Measurements from ENCODE around the gene ZNF605. TPM values are rescaled to one million over a fixed set of nuclear protein-coding genes. Genes with fewer than 3 reads are reported as not detected.

Gene ZNF605
- total and polyA plus RNA-seq, 2 of the 4 experiments (the other 2 are of a cell fraction), result 3.6 to 9.9 TPM

DNA sequence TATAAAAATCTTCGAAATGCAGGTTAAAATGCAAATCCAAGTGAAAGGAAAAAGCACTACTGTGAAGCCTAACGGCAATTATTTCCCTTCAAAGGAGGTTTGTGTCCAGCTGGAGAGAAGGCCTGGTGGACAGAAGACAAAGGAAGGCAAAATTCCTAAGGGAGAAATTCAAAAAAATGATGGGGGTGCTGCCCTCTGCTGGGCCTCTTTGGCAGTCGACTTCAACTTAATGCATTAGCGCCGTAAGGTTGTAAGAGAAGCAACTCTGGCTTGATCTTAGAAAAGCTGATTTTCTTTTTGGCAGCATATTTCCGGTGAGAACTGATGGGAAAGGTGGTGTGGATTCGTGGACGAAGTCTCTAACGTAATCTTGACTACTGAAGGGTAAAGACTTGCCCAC is 34.4 kb downstream of the ZNF605 start:
- H4K5ac ChIP-seq (ENCODE audit: low read depth, low read length), result no peak overlapping the region
- no peaks in the 10 kb centered on the region for H3K79me1 ChIP-seq (ENCODE audit: low read depth in 1 of 2, low read length in 2 of 2)
- H2BK15ac ChIP-seq (ENCODE audit: low read depth, low read length), result no peak overlapping the region
- dilution Hi-C loops (cut with HindIII; ENCODE audit: low sequenced_read_pairs, unreplicated experiment), result no loop called here
- H3K9me1 ChIP-seq (ENCODE audit: insufficient read depth, low read length), result no peaks in the 10 kb centered on the region
- no peak overlapping the region for H2AK5ac ChIP-seq (ENCODE audit: low read depth, low read length)
- intact Hi-C loops (cut with micrococcal nuclease), result no loop called here
- no peaks in the 10 kb centered on the region for H4K20me1 ChIP-seq (ENCODE audit: insufficient read depth, low read length)
- H3K23ac ChIP-seq (ENCODE audit: low read depth, low read length), result no peak overlapping the region
- no peak overlapping the region for H2AK9ac ChIP-seq (replicated peaks; ENCODE audit: low read depth, low read length, poor library complexity)
- no peak overlapping the region for H2BK20ac ChIP-seq (ENCODE audit: low read depth, low read length)
- in situ Hi-C loops (cut with MboI; ENCODE audit: low sequenced_read_pairs), result no loop called here
- TF ChIP-seq RAD21 (IDR thresholded peaks at IDR 0.05; ENCODE audit: low read length) (no peak), SMC3 (IDR thresholded peaks at IDR 0.05; ENCODE audit: low read depth, low read length) (no peak), CHD1 (IDR thresholded peaks at IDR 0.05; ENCODE audit: low read depth, low read length) (no peak), POLR2A (IDR thresholded peaks at IDR 0.05; ENCODE audit: low read depth, low read length) (no peak), MAZ (IDR thresholded peaks at IDR 0.05; ENCODE audit: borderline replicate concordance, low read depth, low read length) (no peak), BHLHE40 (IDR thresholded peaks at IDR 0.05; ENCODE audit: low read depth, low read length) (no peak), CEBPB (IDR thresholded peaks at IDR 0.05; ENCODE audit: low read depth, low read length) (no peak), MAFK (IDR thresholded peaks at IDR 0.05; ENCODE audit: low read depth, low read length) (no peak)
- TF ChIP-seq, protein P1, sequence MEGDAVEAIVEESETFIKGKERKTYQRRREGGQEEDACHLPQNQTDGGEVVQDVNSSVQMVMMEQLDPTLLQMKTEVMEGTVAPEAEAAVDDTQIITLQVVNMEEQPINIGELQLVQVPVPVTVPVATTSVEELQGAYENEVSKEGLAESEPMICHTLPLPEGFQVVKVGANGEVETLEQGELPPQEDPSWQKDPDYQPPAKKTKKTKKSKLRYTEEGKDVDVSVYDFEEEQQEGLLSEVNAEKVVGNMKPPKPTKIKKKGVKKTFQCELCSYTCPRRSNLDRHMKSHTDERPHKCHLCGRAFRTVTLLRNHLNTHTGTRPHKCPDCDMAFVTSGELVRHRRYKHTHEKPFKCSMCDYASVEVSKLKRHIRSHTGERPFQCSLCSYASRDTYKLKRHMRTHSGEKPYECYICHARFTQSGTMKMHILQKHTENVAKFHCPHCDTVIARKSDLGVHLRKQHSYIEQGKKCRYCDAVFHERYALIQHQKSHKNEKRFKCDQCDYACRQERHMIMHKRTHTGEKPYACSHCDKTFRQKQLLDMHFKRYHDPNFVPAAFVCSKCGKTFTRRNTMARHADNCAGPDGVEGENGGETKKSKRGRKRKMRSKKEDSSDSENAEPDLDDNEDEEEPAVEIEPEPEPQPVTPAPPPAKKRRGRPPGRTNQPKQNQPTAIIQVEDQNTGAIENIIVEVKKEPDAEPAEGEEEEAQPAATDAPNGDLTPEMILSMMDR (conservative IDR thresholded peaks at IDR 0.05; ENCODE audit: low read depth, low read length), result no peak
- H3K4me1 ChIP-seq (ENCODE audit: control insufficient read depth, insufficient read depth, low read length), result no peaks in the 10 kb centered on the region
- no peak overlapping the region for H3K4me2 ChIP-seq (ENCODE audit: low read depth, low read length)
- WGBS, 2 experiments (ENCODE audit: extremely low coverage in 2 of 2, insufficient read length in 1 of 2), result 94% methylated on average over 6 of the region's 9 CpGs; no CpG with 5 or more reads in 1 of the 2 experiments
- H3K9ac ChIP-seq (ENCODE audit: low read depth, low read length), result no peak overlapping the region
- no peak overlapping the region for H3K4me3 ChIP-seq (ENCODE audit: insufficient read depth, low read depth, low read length)
- H2BK5ac ChIP-seq (ENCODE audit: low read depth, low read length, poor library complexity, severe bottlenecking), result no peak overlapping the region
- no TSS peak for BruUV-seq (replicated peaks)
- DNase-seq (no peak), ATAC-seq (ENCODE audit: low read depth) (no peak)
- H2BK120ac ChIP-seq (ENCODE audit: low read depth, low read length), result no peak overlapping the region
- ChIA-PET CTCF (no interaction called here), POLR2A (ENCODE audit: unreplicated experiment) (no interaction called here)
- no peak overlapping the region for H4K91ac ChIP-seq (ENCODE audit: insufficient read depth, low read depth, low read length)
- peaks cover 87% of the 10 kb centered on the region for H3K9me3 ChIP-seq (ENCODE audit: control insufficient read depth, insufficient read depth, low read length)
- H3K27me3 ChIP-seq (ENCODE audit: control insufficient read depth, insufficient read depth, low read length), result no peaks in the 10 kb centered on the region
- no peak overlapping the region for H3K14ac ChIP-seq (replicated peaks; ENCODE audit: low read depth, low read length)
- H3K27ac ChIP-seq (ENCODE audit: insufficient read depth, low read length), result no peak overlapping the region
- no peak overlapping the region for H4K8ac ChIP-seq (ENCODE audit: low read depth in 2 of 2, low read length in 2 of 2)
- H2AFZ ChIP-seq (replicated peaks; ENCODE audit: low read length, poor library complexity), result no peak overlapping the region
- H3K18ac ChIP-seq (ENCODE audit: low read depth, low read length), result no peak overlapping the region
- H3K4ac ChIP-seq (ENCODE audit: low read depth, low read length), result no peak overlapping the region
- H3K36me3 ChIP-seq (ENCODE audit: control insufficient read depth, insufficient read depth, low read length), result peaks cover 9% of the 10 kb centered on the region
- H3K56ac ChIP-seq (ENCODE audit: extremely low read depth, insufficient read depth, low read length), result no peak overlapping the region

Data from IMR-90 (cell line).